ENCODE results near the gene SYNE3. TPM values are rescaled to one million over a fixed set of nuclear protein-coding genes. Genes with fewer than 3 reads are reported as not detected.

Gene SYNE3
- total RNA-seq, 8 experiments from 2014 or later: 0.49 to 4.6 (median 1.3) TPM

GRCh38 chr14:95537298-95538089 lies 21.0 kb upstream of the SYNE3 start:
- H3K4me1 ChIP-seq (replicated peaks in 1 of 2): peaks cover 19 to 24% of the 10 kb centered on the region in 2 donors
- whole genome bisulfite sequencing, 10 experiments: 46 to 92% (median 75%) methylated on average over 3 to 9 of the region's 9 CpGs
- H3K27ac ChIP-seq: no peak overlapping the region
- in situ Hi-C loops (cut with MboI; ENCODE audit: low pct_unique_long_range_greater_than_20kb in 2 of 9, low sequenced_read_pairs in 9 of 9, unreplicated experiment in 9 of 9): loop anchor here in 1 of 9 experiments (25.0 kb wide), 1 partner anchor 400 kb away; no protein-coding TSS in a partner anchor
- ATAC-seq (replicated peaks in 6 of 8): no peak
- peak overlapping the region in 2 of 5 donors; percentile 90 to 99 for H3K4me3 ChIP-seq

- H3K4me1 ChIP-seq (replicated peaks in 1 of 2): peaks cover 21 to 26% of the 10 kb centered on the region in 2 donors
- 40 to 93% (median 70%) methylated on average over 1 to 5 of the region's 5 CpGs; no CpG with 5 or more reads in 1 of the 10 experiments for WGBS, 10 experiments
- in situ Hi-C loops (cut with MboI; ENCODE audit: low pct_unique_long_range_greater_than_20kb in 2 of 9, low sequenced_read_pairs in 9 of 9, unreplicated experiment in 9 of 9): loop anchor here in 1 of 9 experiments (25.0 kb wide), 1 partner anchor 399 kb away; no protein-coding TSS in a partner anchor
- H3K4me3 ChIP-seq: peak overlapping the region in 4 of 5 donors; percentile 2 to 99 (median 80)
- H3K27ac ChIP-seq: no peak overlapping the region
- no peak for ATAC-seq (replicated peaks in 6 of 8)
These were observed 20.2 kb upstream of the SYNE3 start for GRCh38 chr14:95536671-95537070.

GRCh38 chr14:95536036-95536593 lies 19.7 kb upstream of the SYNE3 start:
- Histone ChIP-seq H3K4me1 (replicated peaks in 1 of 2) (peaks cover 21 to 29% of the 10 kb centered on the region in 2 donors), H3K27ac (peak overlapping the region in 1 of 2 donors; percentile 87), H3K4me3 (peak overlapping the region; percentile 59 to 99 (median 75))
- in situ Hi-C loops (cut with MboI; ENCODE audit: low pct_unique_long_range_greater_than_20kb in 2 of 9, low sequenced_read_pairs in 9 of 9, unreplicated experiment in 9 of 9): loop anchor here in 1 of 9 experiments (25.0 kb wide), 1 partner anchor 399 kb away; no protein-coding TSS in a partner anchor
- no peak for ATAC-seq (replicated peaks in 6 of 8)
- WGBS, 10 experiments: 0 to 60% (median 34%) methylated on average over 1 to 4 of the region's 4 CpGs; no CpG with 5 or more reads in 2 of the 10 experiments

GRCh38 chr14:95535226-95536021 lies 19.0 kb upstream of the SYNE3 start:
- in situ Hi-C loops (cut with MboI; ENCODE audit: low pct_unique_long_range_greater_than_20kb in 2 of 9, low sequenced_read_pairs in 9 of 9, unreplicated experiment in 9 of 9): loop anchor here in 1 of 9 experiments (25.0 kb wide), 1 partner anchor 398 kb away; no protein-coding TSS in a partner anchor
- Histone ChIP-seq H3K4me3 (peak overlapping the region; percentile 59 to 99 (median 75)), H3K27ac (peak overlapping the region; percentile 69 to 87), H3K4me1 (replicated peaks in 1 of 2) (peaks cover 21 to 29% of the 10 kb centered on the region in 2 donors)
- ATAC-seq (replicated peaks in 6 of 8): peak in 7 of 8 experiments; percentile 3 to 8 (median 7)
- 0 to 40% (median 0%) methylated on average over 1 to 11 of the region's 52 CpGs; no CpG with 5 or more reads in 3 of the 10 experiments for WGBS, 10 experiments

- peak within 1 kb of the TSS; percentile 75 to 99 (median 80) for H3K4me3 ChIP-seq
- peaks cover 21 to 29% of the 10 kb centered on the region in 2 donors for H3K4me1 ChIP-seq (replicated peaks in 1 of 2)
- in situ Hi-C loops (cut with MboI; ENCODE audit: low pct_unique_long_range_greater_than_20kb in 2 of 9, low sequenced_read_pairs in 9 of 9, unreplicated experiment in 9 of 9): loop anchor here in 1 of 9 experiments (25.0 kb wide), 1 partner anchor 397 kb away; no protein-coding TSS in a partner anchor
- ATAC-seq (replicated peaks in 6 of 8): peak; percentile 87 to 93 (median 90)
- H3K27ac ChIP-seq: peak within 1 kb of the TSS; percentile 79 to 92
- WGBS, 10 experiments: 0 to 1% (median 0%) methylated on average over 3 to 16 of the region's 97 CpGs; no CpG with 5 or more reads in 4 of the 10 experiments
These were observed 18.1 kb upstream of the SYNE3 start, which contains the start of gene GLRX5 for GRCh38 chr14:95534299-95535225. Gene GLRX5, plus strand, starts transcription at chr14:95535050. Its CDS starts 40 bp downstream, at chr14:95535090.

GRCh38 chr14:95533822-95534221 lies 17.4 kb upstream of the SYNE3 start:
- H3K4me3 ChIP-seq: peak overlapping the region; percentile 75 to 99 (median 80)
- in situ Hi-C loops (cut with MboI; ENCODE audit: low pct_unique_long_range_greater_than_20kb in 2 of 9, low sequenced_read_pairs in 9 of 9, unreplicated experiment in 9 of 9): loop anchor here in 1 of 9 experiments (25.0 kb wide), 1 partner anchor 397 kb away; no protein-coding TSS in a partner anchor
- peaks cover 21 to 29% of the 10 kb centered on the region in 2 donors for H3K4me1 ChIP-seq (replicated peaks in 1 of 2)
- 0 to 6% (median 0%) methylated on average over 1 to 14 of the region's 18 CpGs; no CpG with 5 or more reads in 2 of the 10 experiments for WGBS, 10 experiments
- ATAC-seq (replicated peaks in 6 of 8): no peak
- peak overlapping the region; percentile 79 to 92 for H3K27ac ChIP-seq

GRCh38 chr14:95533391-95533821 lies 17.0 kb upstream of the SYNE3 start:
- H3K27ac ChIP-seq: peak overlapping the region; percentile 79 to 92
- no peak for ATAC-seq (replicated peaks in 6 of 8)
- in situ Hi-C loops (cut with MboI; ENCODE audit: low pct_unique_long_range_greater_than_20kb in 2 of 9, low sequenced_read_pairs in 9 of 9, unreplicated experiment in 9 of 9): loop anchor here in 1 of 9 experiments (25.0 kb wide), 1 partner anchor 396 kb away; no protein-coding TSS in a partner anchor
- peak overlapping the region; percentile 75 to 99 (median 80) for H3K4me3 ChIP-seq
- H3K4me1 ChIP-seq (replicated peaks in 1 of 2): peaks cover 21 to 29% of the 10 kb centered on the region in 2 donors
- WGBS, 10 experiments: 0 to 13% (median 0%) methylated on average over 1 to 10 of the region's 10 CpGs; no CpG with 5 or more reads in 1 of the 10 experiments

- Histone ChIP-seq H3K27ac (no peak overlapping the region), H3K4me1 (replicated peaks in 1 of 2) (peaks cover 17 to 22% of the 10 kb centered on the region in 2 donors), H3K4me3 (peak overlapping the region in 2 of 5 donors; percentile 90 to 99)
- 28 to 100% (median 72%) methylated on average over 1 to 3 of the region's 3 CpGs for WGBS, 10 experiments
- in situ Hi-C loops (cut with MboI; ENCODE audit: low pct_unique_long_range_greater_than_20kb in 2 of 9, low sequenced_read_pairs in 9 of 9, unreplicated experiment in 9 of 9): loop anchor here in 1 of 9 experiments (25.0 kb wide), 1 partner anchor 395 kb away; no protein-coding TSS in a partner anchor
- ATAC-seq (replicated peaks in 6 of 8): no peak
These were observed 15.5 kb upstream of the SYNE3 start for GRCh38 chr14:95531969-95532368.

- no peak for ATAC-seq (replicated peaks in 6 of 8)
- no peak overlapping the region for H3K27ac ChIP-seq
- peaks cover 12 to 18% of the 10 kb centered on the region in 2 donors for H3K4me1 ChIP-seq (replicated peaks in 1 of 2)
- H3K4me3 ChIP-seq: no peak overlapping the region
- in situ Hi-C loops (cut with MboI; ENCODE audit: low pct_unique_long_range_greater_than_20kb in 2 of 9, low sequenced_read_pairs in 9 of 9, unreplicated experiment in 9 of 9): loop anchor here in 1 of 9 experiments (25.0 kb wide), 1 partner anchor 394 kb away; no protein-coding TSS in a partner anchor
- WGBS, 10 experiments: 5 to 100% (median 80%) methylated on average over 1 to 3 of the region's 3 CpGs; no CpG with 5 or more reads in 2 of the 10 experiments
These were observed 15.0 kb upstream of the SYNE3 start for GRCh38 chr14:95531473-95531872.

GRCh38 chr14:95530473-95531276 lies 14.2 kb upstream of the SYNE3 start:
- in situ Hi-C loops (cut with MboI; ENCODE audit: low pct_unique_long_range_greater_than_20kb in 2 of 9, low sequenced_read_pairs in 9 of 9, unreplicated experiment in 9 of 9): loop anchor here in 1 of 9 experiments (25.0 kb wide), 1 partner anchor 393 kb away; no protein-coding TSS in a partner anchor
- no peak overlapping the region for H3K4me3 ChIP-seq
- ATAC-seq (replicated peaks in 6 of 8): no peak
- peaks cover 13 to 16% of the 10 kb centered on the region in 2 donors for H3K4me1 ChIP-seq (replicated peaks in 1 of 2)
- WGBS, 10 experiments: 32 to 100% (median 92%) methylated on average over 2 to 10 of the region's 13 CpGs; no CpG with 5 or more reads in 1 of the 10 experiments
- H3K27ac ChIP-seq: no peak overlapping the region
